Mucosa of gallbladder (tissue), 1 donor: ENCODE results near the gene MUC7. TPM values are rescaled to one million over a fixed set of nuclear protein-coding genes. Genes with fewer than 3 reads are reported as not detected.
"Not testable (repeated sequence)": the region's sequence is repeated elsewhere in the genome, so short reads cannot be mapped to it uniquely, and the experiment has no call there.

Experiments used
- DNase-seq: peaks from one replicate; pipeline ENCODE4 v3.0.0-alpha.2; 2020; ENCODE audit warnings: low spot score
- total RNA-seq: library from RNA; stranded (reverse); gene quantifications from one replicate; pipeline ENCODE4 v1.2.1, GENCODE V29; 2021
- donor health status: DM: no; HTN: no; CAD: no.

The MUC7 gene
- total RNA-seq = not detected

GRCh38 chr4:70471897-70472296, at the start of gene MUC7:
Gene MUC7, plus strand, starts transcription at chr4:70472197. Its CDS starts 1,825 bp downstream, at chr4:70474022.
- no peak for DNase-seq

GRCh38 chr4:70425306-70425705, 46.7 kb upstream of the MUC7 start:
- DNase-seq = no peak

GRCh38 chr4:70426789-70427188, 45.2 kb upstream of the MUC7 start:
- no peak for DNase-seq

GRCh38 chr4:70437197-70437596, 34.8 kb upstream of the MUC7 start:
- no peak for DNase-seq

GRCh38 chr4:70442474-70442873, 29.5 kb upstream of the MUC7 start:
- no peak for DNase-seq

- DNase-seq = no peak
Measured at GRCh38 chr4:70443329-70443728, 28.7 kb upstream of the MUC7 start.

- no peak for DNase-seq
Measured at GRCh38 chr4:70449220-70449619, 22.8 kb upstream of the MUC7 start.

GRCh38 chr4:70452946-70453345, 19.1 kb upstream of the MUC7 start:
- DNase-seq = no peak

GRCh38 chr4:70463335-70463734, 8.7 kb upstream of the MUC7 start:
- DNase-seq = no peak

GRCh38 chr4:70473679-70474078, 1.7 kb downstream of the MUC7 start:
- DNase-seq = no peak

GRCh38 chr4:70488748-70489147, 16.8 kb downstream of the MUC7 start:
- DNase-seq = no peak

GRCh38 chr4:70496231-70496630, 24.2 kb downstream of the MUC7 start:
- DNase-seq = no peak

- DNase-seq = not testable (repeated sequence)
Measured at GRCh38 chr4:70501838-70502237, 29.8 kb downstream of the MUC7 start.

- DNase-seq = no peak
Measured at GRCh38 chr4:70504733-70505132, 32.7 kb downstream of the MUC7 start.

GRCh38 chr4:70505151-70505748, 33.3 kb downstream of the MUC7 start:
- peak; percentile 22 for DNase-seq

GRCh38 chr4:70508801-70509200, 36.8 kb downstream of the MUC7 start:
- no peak for DNase-seq

- no peak for DNase-seq
Measured at GRCh38 chr4:70511365-70511764, 39.4 kb downstream of the MUC7 start.

- no peak for DNase-seq
Measured at GRCh38 chr4:70515367-70516250, 43.6 kb downstream of the MUC7 start.

- no peak for DNase-seq
Measured at GRCh38 chr4:70518269-70518668, 46.3 kb downstream of the MUC7 start, which contains the start of gene AMTN. Gene AMTN, plus strand, starts transcription at chr4:70518569. Its CDS starts 209 bp downstream, at chr4:70518778.

GRCh38 chr4:70518716-70519115, 46.7 kb downstream of the MUC7 start:
- no peak for DNase-seq

- DNase-seq = no peak
Measured at GRCh38 chr4:70522626-70523025, 50.6 kb downstream of the MUC7 start.

GRCh38 chr4:70530997-70531396, 59.0 kb downstream of the MUC7 start:
- no peak for DNase-seq

GRCh38 chr4:70531981-70532380, 60.0 kb downstream of the MUC7 start:
- no peak for DNase-seq
